Activated CD4-positive, alpha-beta T cell treated with anti-CD3 and anti-CD28 coated beads, Interleukin-10, Interleukin-2, amounts not matched to agents 100 ng/mL and 50 ng/mL, durations not matched to agents 16 hours and 8 hours (primary cell): ENCODE data around the gene UBALD1.
A peak's percentile ranks its signal among the peaks of the same experiment; 100 is the strongest.

Experiments used
- DNase-seq: peaks from one replicate; pipeline ENCODE4 v3.0.0-alpha.2; 2020

The UBALD1 gene

GRCh38 chr16:4641895-4642294 lies 27.2 kb upstream of the UBALD1 start:
- no peak for DNase-seq

- no peak for DNase-seq
Measured at GRCh38 chr16:4641306-4641687, 26.6 kb upstream of the UBALD1 start.

- DNase-seq: no peak
Measured at GRCh38 chr16:4640572-4641305, 26.1 kb upstream of the UBALD1 start.

- no peak for DNase-seq
Measured at GRCh38 chr16:4639899-4640509, 25.3 kb upstream of the UBALD1 start.

- DNase-seq: no peak
Measured at GRCh38 chr16:4637501-4638166, 22.9 kb upstream of the UBALD1 start.

- DNase-seq: no peak
Measured at GRCh38 chr16:4636196-4636595, 21.5 kb upstream of the UBALD1 start.

GRCh38 chr16:4634768-4635167 lies 20.1 kb upstream of the UBALD1 start:
- no peak for DNase-seq

GRCh38 chr16:4633910-4634635 lies 19.4 kb upstream of the UBALD1 start:
- no peak for DNase-seq

GRCh38 chr16:4631444-4631843 lies 16.8 kb upstream of the UBALD1 start:
- DNase-seq: no peak

- DNase-seq: no peak
Measured at GRCh38 chr16:4628283-4628682, 13.6 kb upstream of the UBALD1 start.

GRCh38 chr16:4626396-4626795 lies 11.7 kb upstream of the UBALD1 start:
- no peak for DNase-seq

GRCh38 chr16:4625560-4626159 lies 11.0 kb upstream of the UBALD1 start:
- no peak for DNase-seq

GRCh38 chr16:4624827-4625559 lies 10.3 kb upstream of the UBALD1 start:
- DNase-seq: peak; percentile 73

- DNase-seq: peak; percentile 97
Measured at GRCh38 chr16:4624015-4624826, 9.5 kb upstream of the UBALD1 start, which contains the start of gene MGRN1. Gene MGRN1 (plus strand): TSS chr16:4624826. CDS start chr16:4624961, 135 bp downstream.

GRCh38 chr16:4623593-4623992 lies 8.9 kb upstream of the UBALD1 start:
- no peak for DNase-seq

GRCh38 chr16:4618645-4619418 lies 4.1 kb upstream of the UBALD1 start:
- no peak for DNase-seq

GRCh38 chr16:4617880-4618279 lies 3.2 kb upstream of the UBALD1 start:
- DNase-seq: no peak

- DNase-seq: peak; percentile 100
Measured at GRCh38 chr16:4616047-4616811, 1.5 kb upstream of the UBALD1 start.

GRCh38 chr16:4615384-4616046 lies 827 bp upstream of the UBALD1 start:
- DNase-seq: no peak
